Urothelium cell line (cell line): ENCODE results near the gene TTLL3.

Source experiments
- DNase-seq: peaks from one replicate; pipeline ENCODE4 v3.0.0; 2011; ENCODE audit warnings: low spot score, mixed read lengths
- FAIRE-seq: peaks from 2 replicates; lab custom pipeline; 2011; peaks lifted over from hg19 to GRCh38; lab: Jason Lieb, UNC

TTLL3 gene

GRCh38 chr3:9806137-9806536 lies 3.9 kb upstream of the TTLL3 start:
- no peak for FAIRE-seq
- no peak for DNase-seq

- FAIRE-seq (no peak), DNase-seq (no peak)
Observed at GRCh38 chr3:9806688-9807589, 3.1 kb upstream of the TTLL3 start.

GRCh38 chr3:9807981-9808344 lies 2.1 kb upstream of the TTLL3 start:
- no peak for FAIRE-seq
- DNase-seq, result no peak

GRCh38 chr3:9808345-9809037 lies 1.6 kb upstream of the TTLL3 start:
- peak; percentile 21 for DNase-seq
- FAIRE-seq, result no peak

GRCh38 chr3:9809239-9809614 lies 835 bp upstream of the TTLL3 start:
- no peak for DNase-seq
- FAIRE-seq, result no peak

- FAIRE-seq, result no peak
- no peak for DNase-seq
Observed at GRCh38 chr3:9810433-9810770, 340 bp downstream of the TTLL3 start.

GRCh38 chr3:9810846-9811245 lies 784 bp downstream of the TTLL3 start:
- no peak for DNase-seq
- no peak for FAIRE-seq

- FAIRE-seq (no peak), DNase-seq (no peak)
Observed at GRCh38 chr3:9812870-9813483, 2.9 kb downstream of the TTLL3 start.

GRCh38 chr3:9815986-9816385 lies 5.9 kb downstream of the TTLL3 start:
- DNase-seq, result no peak
- FAIRE-seq, result no peak

- DNase-seq (no peak), FAIRE-seq (no peak)
Observed at GRCh38 chr3:9817436-9817835, 7.4 kb downstream of the TTLL3 start.

GRCh38 chr3:9818666-9819335 lies 8.7 kb downstream of the TTLL3 start:
- FAIRE-seq, result peak; percentile 62

GRCh38 chr3:9820543-9820942 lies 10.5 kb downstream of the TTLL3 start:
- no peak for FAIRE-seq

More at GRCh38 chr3:9818666-9819335, 8.7 kb downstream of the TTLL3 start:
- no peak for DNase-seq

GRCh38 chr3:9820946-9821345 lies 10.9 kb downstream of the TTLL3 start:
- no peak for DNase-seq
- FAIRE-seq, result no peak

More at GRCh38 chr3:9820543-9820942, 10.5 kb downstream of the TTLL3 start:
- DNase-seq, result no peak

- DNase-seq, result no peak
- FAIRE-seq, result no peak
Observed at GRCh38 chr3:9825451-9826040, 15.5 kb downstream of the TTLL3 start.

- FAIRE-seq (no peak), DNase-seq (no peak)
Observed at GRCh38 chr3:9826815-9827573, 16.9 kb downstream of the TTLL3 start.

- FAIRE-seq, result no peak
- DNase-seq, result no peak
Observed at GRCh38 chr3:9828801-9829755, 19.0 kb downstream of the TTLL3 start.

- DNase-seq (no peak), FAIRE-seq (no peak)
Observed at GRCh38 chr3:9831253-9831652, 21.2 kb downstream of the TTLL3 start.

- FAIRE-seq, result no peak
Observed at GRCh38 chr3:9833078-9833477, 23.0 kb downstream of the TTLL3 start.

More at GRCh38 chr3:9833078-9833477, 23.0 kb downstream of the TTLL3 start:
- DNase-seq, result no peak
